CD8-positive, alpha-beta memory T cell (primary cell): ENCODE results near the gene SOCS6. TPM values are rescaled to one million over a fixed set of nuclear protein-coding genes. Genes with fewer than 3 reads are reported as not detected.

ENCODE experiments used
- CTCF ChIA-PET: fragments of 350-600 bp; sonication (Branson Sonifier 250); formaldehyde crosslinking; loops from one replicate; lab custom pipeline; 2021; ENCODE audit warnings: antibody characterized with exemption; lab: Charles Lee
- POLR2A ChIA-PET: fragments of 350-600 bp; sonication (Branson Sonifier 250); formaldehyde crosslinking; loops from one replicate; lab custom pipeline; 2021; ENCODE audit warnings: antibody characterized with exemption; lab: Charles Lee
- DNase-seq, 5 donors: peaks; one replicate each; pipeline versions ENCODE4 v3.0.0 to v3.0.0-alpha.2; 2020 to 2022; ENCODE audit warnings: mixed read lengths in 1 of 5
- H3K27ac ChIP-seq: one replicate; pipeline ENCODE4 v1.7.0; 2013; ENCODE audit warnings: low read depth, mild to moderate bottlenecking, low read length, moderate library complexity
- H3K27me3 ChIP-seq: 2 replicates; pipeline ENCODE4 v1.7.0; 2013; ENCODE audit warnings: low read length, mild to moderate bottlenecking; ENCODE audit not compliant: insufficient read depth, poor library complexity, severe bottlenecking
- H3K36me3 ChIP-seq: 2 replicates; pipeline ENCODE4 v1.7.0; 2013; ENCODE audit warnings: mild to moderate bottlenecking, low read length, moderate library complexity; ENCODE audit not compliant: insufficient read depth
- H3K4me1 ChIP-seq: 2 replicates; pipeline ENCODE4 v1.7.0; 2013; ENCODE audit warnings: mild to moderate bottlenecking, low read length, moderate library complexity; ENCODE audit not compliant: insufficient read depth
- H3K4me3 ChIP-seq: 2 replicates; pipeline ENCODE4 v1.7.0; 2013; ENCODE audit warnings: mild to moderate bottlenecking, low read length
- H3K9me3 ChIP-seq: 2 replicates; pipeline ENCODE4 v1.7.0; 2013; ENCODE audit warnings: mild to moderate bottlenecking, low read length
- H3K27ac Mint-ChIP-seq, 8 donors: one replicate each; pipeline ENCODE4 v1.8.0; 2020 to 2021; ENCODE audit warnings: mixed read lengths in 8 of 8, mild to moderate bottlenecking in 6 of 8, inconsistent platforms in 3 of 8, moderate library complexity in 3 of 8
- H3K27me3 Mint-ChIP-seq, 2 donors: one replicate each; pipeline ENCODE4 v1.8.0; 2020 to 2021; ENCODE audit warnings: mixed read lengths in 2 of 2, mild to moderate bottlenecking in 1 of 2, moderate library complexity in 1 of 2
- H3K36me3 Mint-ChIP-seq, 3 donors: one replicate each; pipeline ENCODE4 v1.8.0; 2020 to 2021; ENCODE audit warnings: mixed read lengths in 3 of 3, inconsistent platforms in 1 of 3, mild to moderate bottlenecking in 1 of 3
- H3K4me1 Mint-ChIP-seq, 3 donors: one replicate each; pipeline ENCODE4 v1.8.0; 2020 to 2021; ENCODE audit warnings: mixed read lengths in 3 of 3, inconsistent platforms in 1 of 3, mild to moderate bottlenecking in 1 of 3
- H3K4me3 Mint-ChIP-seq, 7 donors: one replicate each; pipeline ENCODE4 v1.8.0; 2020 to 2021; ENCODE audit warnings: mixed read lengths in 7 of 7, mild to moderate bottlenecking in 6 of 7, moderate library complexity in 4 of 7, inconsistent platforms in 2 of 7
- H3K9me3 Mint-ChIP-seq, 5 donors: one replicate each; pipeline ENCODE4 v1.8.0; 2020 to 2022; ENCODE audit warnings: mixed read lengths in 5 of 5, mild to moderate bottlenecking in 3 of 5, moderate library complexity in 2 of 5, inconsistent platforms in 1 of 5
- polyA plus RNA-seq: library from polyadenylated mRNA; unstranded; fragments of 300-500 nt; fragmentation: Illumina TruSeq; gene quantifications from one replicate; pipeline ENCODE4 v1.2.3, GENCODE V29; 2021
- total RNA-seq, 2 experiments: library from RNA; stranded (reverse); gene quantifications; one replicate each; pipeline ENCODE4 v1.2.3, GENCODE V29; 2021

SOCS6 gene
- total and polyA plus RNA-seq, 3 experiments from 2014 or later, result 0.25 to 1.2 (median 1.0) TPM

- ChIA-PET CTCF (no interaction called here), POLR2A (no interaction called here)
- no peak overlapping the region for H3K4me3 Mint-ChIP-seq
- no peaks in the 10 kb centered on the region for H3K9me3 Mint-ChIP-seq
- Histone ChIP-seq H3K27ac (no peak overlapping the region), H3K36me3 (no peaks in the 10 kb centered on the region), H3K4me3 (no peak overlapping the region), H3K27me3 (no peaks in the 10 kb centered on the region), H3K9me3 (no peaks in the 10 kb centered on the region), H3K4me1 (no peaks in the 10 kb centered on the region)
- H3K36me3 Mint-ChIP-seq, result no peaks in the 10 kb centered on the region
- H3K27me3 Mint-ChIP-seq, result peaks cover 23 to 50% of the 10 kb centered on the region in 2 donors
- no peak for DNase-seq
- peaks cover 6 to 20% (median 16%) of the 10 kb centered on the region in 3 donors for H3K4me1 Mint-ChIP-seq
- H3K27ac Mint-ChIP-seq, result no peak overlapping the region
Observed at GRCh38 chr18:70292628-70293027, 3.8 kb downstream of the SOCS6 start.

- H3K36me3 ChIP-seq, result no peaks in the 10 kb centered on the region
- no peaks in the 10 kb centered on the region for H3K9me3 Mint-ChIP-seq
- no peaks in the 10 kb centered on the region for H3K36me3 Mint-ChIP-seq
- peaks cover 4 to 15% (median 12%) of the 10 kb centered on the region in 3 donors for H3K4me1 Mint-ChIP-seq
- no peak overlapping the region for H3K4me3 Mint-ChIP-seq
- H3K4me1 ChIP-seq, result no peaks in the 10 kb centered on the region
- CTCF ChIA-PET, result no interaction called here
- DNase-seq, result no peak
- peaks cover 23 to 46% of the 10 kb centered on the region in 2 donors for H3K27me3 Mint-ChIP-seq
- H3K27ac Mint-ChIP-seq, result no peak overlapping the region
- no peaks in the 10 kb centered on the region for H3K27me3 ChIP-seq
- POLR2A ChIA-PET, result no interaction called here
- H3K9me3 ChIP-seq, result no peaks in the 10 kb centered on the region
- H3K4me3 ChIP-seq, result no peak overlapping the region
- no peak overlapping the region for H3K27ac ChIP-seq
Observed at GRCh38 chr18:70293166-70293565, 4.3 kb downstream of the SOCS6 start.

GRCh38 chr18:70294471-70295191 lies 5.8 kb downstream of the SOCS6 start:
- H3K27ac Mint-ChIP-seq, result no peak overlapping the region
- H3K9me3 Mint-ChIP-seq, result no peaks in the 10 kb centered on the region
- H3K4me1 Mint-ChIP-seq, result peaks cover 4 to 15% (median 11%) of the 10 kb centered on the region in 3 donors
- no peaks in the 10 kb centered on the region for H3K27me3 ChIP-seq
- H3K4me3 ChIP-seq, result no peak overlapping the region
- no peaks in the 10 kb centered on the region for H3K36me3 ChIP-seq
- DNase-seq, result no peak
- no peaks in the 10 kb centered on the region for H3K4me1 ChIP-seq
- H3K36me3 Mint-ChIP-seq, result no peaks in the 10 kb centered on the region
- no peak overlapping the region for H3K27ac ChIP-seq
- ChIA-PET CTCF (no interaction called here), POLR2A (no interaction called here)
- H3K4me3 Mint-ChIP-seq, result no peak overlapping the region
- H3K27me3 Mint-ChIP-seq, result peaks cover 23 to 51% of the 10 kb centered on the region in 2 donors
- H3K9me3 ChIP-seq, result no peaks in the 10 kb centered on the region

- ChIA-PET POLR2A (no interaction called here), CTCF (no interaction called here)
- Histone ChIP-seq H3K4me3 (no peak overlapping the region), H3K27ac (no peak overlapping the region), H3K36me3 (no peaks in the 10 kb centered on the region), H3K9me3 (no peaks in the 10 kb centered on the region), H3K27me3 (no peaks in the 10 kb centered on the region), H3K4me1 (no peaks in the 10 kb centered on the region)
- H3K27ac Mint-ChIP-seq, result no peak overlapping the region
- H3K9me3 Mint-ChIP-seq, result no peaks in the 10 kb centered on the region
- peaks cover 15 to 44% of the 10 kb centered on the region in 2 donors for H3K27me3 Mint-ChIP-seq
- H3K36me3 Mint-ChIP-seq, result no peaks in the 10 kb centered on the region
- no peak overlapping the region for H3K4me3 Mint-ChIP-seq
- H3K4me1 Mint-ChIP-seq, result peaks cover 0 to 6% (median 3%) of the 10 kb centered on the region in 3 donors
- DNase-seq, result no peak
Observed at GRCh38 chr18:70295192-70296188, 6.6 kb downstream of the SOCS6 start.

- CTCF ChIA-PET, result no interaction called here
- Mint-ChIP-seq H3K4me3 (peak overlapping the region in 1 of 7 donors; percentile 40), H3K36me3 (no peaks in the 10 kb centered on the region), H3K4me1 (no peaks in the 10 kb centered on the region), H3K9me3 (no peaks in the 10 kb centered on the region), H3K27me3 (peaks cover 8 to 37% of the 10 kb centered on the region in 2 donors), H3K27ac (no peak overlapping the region)
- H3K27ac ChIP-seq, result no peak overlapping the region
- POLR2A ChIA-PET, result no interaction called here
- no peak overlapping the region for H3K4me3 ChIP-seq
- DNase-seq, result no peak
- H3K4me1 ChIP-seq, result no peaks in the 10 kb centered on the region
- H3K36me3 ChIP-seq, result no peaks in the 10 kb centered on the region
- H3K9me3 ChIP-seq, result no peaks in the 10 kb centered on the region
- no peaks in the 10 kb centered on the region for H3K27me3 ChIP-seq
Observed at GRCh38 chr18:70296289-70296688, 7.4 kb downstream of the SOCS6 start.

DNA sequence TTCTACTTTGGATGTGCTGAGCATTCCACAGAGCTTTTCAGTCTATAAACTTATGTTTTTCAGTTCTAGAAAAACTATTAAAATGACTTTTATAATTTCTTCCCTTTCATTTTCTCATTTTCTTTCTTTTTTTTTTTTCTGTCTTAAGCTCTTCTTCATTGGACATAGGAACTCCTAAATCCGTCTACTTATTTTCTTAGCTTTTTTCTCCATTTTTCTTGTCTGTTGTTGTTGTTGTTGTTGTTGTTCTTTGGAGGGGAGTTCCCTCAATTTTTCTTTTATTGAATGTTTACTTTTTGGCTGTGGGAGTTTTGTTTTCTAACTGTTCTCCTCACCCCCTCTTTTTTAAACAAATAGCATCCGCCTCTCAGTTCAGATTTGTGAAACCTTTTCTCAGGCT lies 7.9 kb downstream of the SOCS6 start:
- Mint-ChIP-seq H3K27me3 (peaks cover 3 to 33% of the 10 kb centered on the region in 2 donors), H3K36me3 (no peaks in the 10 kb centered on the region), H3K9me3 (no peaks in the 10 kb centered on the region), H3K4me3 (no peak overlapping the region), H3K27ac (no peak overlapping the region), H3K4me1 (no peaks in the 10 kb centered on the region)
- ChIA-PET CTCF (no interaction called here), POLR2A (no interaction called here)
- Histone ChIP-seq H3K36me3 (no peaks in the 10 kb centered on the region), H3K27me3 (no peaks in the 10 kb centered on the region), H3K4me3 (no peak overlapping the region), H3K27ac (no peak overlapping the region), H3K9me3 (no peaks in the 10 kb centered on the region), H3K4me1 (no peaks in the 10 kb centered on the region)
- DNase-seq, result no peak

DNA sequence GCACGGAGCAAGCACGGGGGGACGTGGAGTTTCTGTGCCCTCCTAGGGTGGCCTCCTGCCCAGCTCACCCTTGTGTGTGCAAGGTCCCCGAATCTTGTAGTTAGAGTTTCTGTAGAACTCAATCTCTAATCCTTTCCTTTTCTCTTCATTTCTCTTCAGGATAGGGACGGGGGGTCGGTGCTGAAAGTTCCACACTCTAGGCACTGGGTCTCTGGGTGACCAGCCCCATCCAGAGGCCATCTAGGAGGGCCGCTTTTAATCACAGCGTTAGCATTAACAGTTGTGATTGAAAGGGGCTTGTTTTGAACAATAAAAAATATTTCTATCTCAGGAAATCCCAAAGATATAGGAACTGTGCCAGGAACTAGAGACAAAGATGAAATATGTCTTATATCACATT lies 10.5 kb downstream of the SOCS6 start:
- H3K27ac Mint-ChIP-seq, result peak overlapping the region in 1 of 8 donors; percentile 40
- H3K36me3 ChIP-seq, result no peaks in the 10 kb centered on the region
- H3K27ac ChIP-seq, result no peak overlapping the region
- CTCF ChIA-PET, result no interaction called here
- H3K36me3 Mint-ChIP-seq, result no peaks in the 10 kb centered on the region
- H3K4me1 Mint-ChIP-seq, result no peaks in the 10 kb centered on the region
- H3K9me3 ChIP-seq, result no peaks in the 10 kb centered on the region
- no peaks in the 10 kb centered on the region for H3K27me3 ChIP-seq
- no peak overlapping the region for H3K4me3 Mint-ChIP-seq
- no peaks in the 10 kb centered on the region for H3K9me3 Mint-ChIP-seq
- DNase-seq, result no peak
- POLR2A ChIA-PET, result no interaction called here
- H3K4me1 ChIP-seq, result no peaks in the 10 kb centered on the region
- H3K4me3 ChIP-seq, result no peak overlapping the region
- peaks cover 3 to 14% of the 10 kb centered on the region in 2 donors for H3K27me3 Mint-ChIP-seq

DNA sequence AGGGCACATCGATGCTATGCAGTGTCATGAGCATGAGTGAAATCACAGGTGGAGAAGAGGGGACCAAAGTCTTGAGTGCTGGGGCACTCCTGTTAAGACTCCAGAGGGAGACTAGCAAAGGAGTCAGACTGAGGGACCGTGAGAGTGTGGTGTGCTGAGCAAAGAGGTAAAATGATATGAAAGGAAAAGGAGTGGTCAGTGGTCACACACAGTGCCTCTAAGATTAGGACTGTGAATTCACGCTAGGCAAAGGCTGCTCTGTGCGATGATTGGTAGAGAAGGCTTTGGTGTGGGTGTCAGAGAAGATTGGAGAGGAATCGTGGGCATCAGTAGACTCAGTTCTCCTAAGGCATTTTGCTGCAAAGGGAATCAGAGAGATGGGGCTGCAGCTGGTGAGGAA lies 12.8 kb downstream of the SOCS6 start:
- Histone ChIP-seq H3K9me3 (no peaks in the 10 kb centered on the region), H3K27me3 (no peaks in the 10 kb centered on the region), H3K36me3 (no peaks in the 10 kb centered on the region), H3K4me1 (no peaks in the 10 kb centered on the region), H3K27ac (no peak overlapping the region), H3K4me3 (no peak overlapping the region)
- ChIA-PET POLR2A (no interaction called here), CTCF (no interaction called here)
- no peak for DNase-seq
- Mint-ChIP-seq H3K4me1 (no peaks in the 10 kb centered on the region), H3K9me3 (no peaks in the 10 kb centered on the region), H3K36me3 (no peaks in the 10 kb centered on the region), H3K4me3 (no peak overlapping the region), H3K27ac (no peak overlapping the region), H3K27me3 (peaks cover 0 to 8% of the 10 kb centered on the region in 2 donors)
